Activated CD4-positive, alpha-beta T cell treated with anti-CD3 and anti-CD28 coated beads for 4 hours (primary cell): ENCODE measurements around the gene CARD9.

Experiments used
- DNase-seq, 2 donors: peaks; one replicate each; pipeline ENCODE4 v3.0.0-alpha.2; 2020

CARD9 gene

DNA sequence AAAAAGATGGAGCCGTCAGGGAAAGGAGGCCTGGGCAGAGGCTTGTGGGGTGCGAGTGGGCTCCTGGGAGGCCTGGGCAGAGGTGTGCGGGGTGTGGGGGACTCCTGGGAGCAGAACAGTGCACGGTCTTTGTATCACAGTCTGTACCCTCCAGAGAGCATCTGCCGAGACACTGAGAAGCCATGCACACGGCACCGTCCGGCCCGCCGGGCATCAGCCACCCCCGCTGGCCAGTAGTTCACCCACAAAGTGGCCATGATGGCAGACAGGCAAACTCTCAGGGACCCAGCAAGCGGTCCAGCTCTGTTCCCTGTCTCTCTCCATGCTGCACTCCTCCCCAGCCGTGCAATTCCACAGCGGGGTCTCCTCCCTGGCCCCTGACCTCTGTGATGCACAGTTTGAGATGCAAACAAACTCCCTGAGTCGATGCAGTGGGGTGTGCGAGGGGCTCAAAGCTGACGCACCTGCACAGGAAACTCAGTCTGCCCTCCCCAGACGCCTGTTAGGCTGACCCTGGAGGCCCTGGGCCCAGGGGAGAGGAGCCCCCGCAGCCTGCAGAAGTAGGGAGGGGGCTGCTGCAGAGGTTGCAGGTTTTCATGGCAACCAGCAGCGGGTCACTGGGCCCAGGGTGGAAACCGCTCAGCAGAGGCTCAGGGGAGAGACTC is 55.2 kb downstream of the CARD9 start:
- no peak for DNase-seq

DNA sequence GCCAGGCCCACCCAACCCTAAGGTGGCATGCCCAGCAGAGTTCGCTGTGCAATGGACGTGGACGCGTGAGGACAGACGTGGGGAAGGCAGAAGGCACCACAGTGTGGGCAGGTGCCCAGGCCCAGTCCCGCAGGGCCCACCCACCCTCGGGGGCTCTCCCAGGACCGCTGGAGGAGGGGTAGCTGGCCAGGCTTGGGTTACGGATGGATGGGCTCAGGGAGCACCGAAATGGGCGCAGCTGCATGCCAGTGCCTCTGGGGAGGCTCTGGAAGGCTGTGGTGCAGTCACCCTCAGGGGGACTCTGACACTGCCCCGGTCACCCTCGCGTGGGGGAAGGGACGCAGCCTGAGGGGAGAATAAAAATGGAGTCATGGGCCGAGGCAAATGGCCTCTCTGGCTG is 55.8 kb downstream of the CARD9 start:
- DNase-seq: no peak

DNA sequence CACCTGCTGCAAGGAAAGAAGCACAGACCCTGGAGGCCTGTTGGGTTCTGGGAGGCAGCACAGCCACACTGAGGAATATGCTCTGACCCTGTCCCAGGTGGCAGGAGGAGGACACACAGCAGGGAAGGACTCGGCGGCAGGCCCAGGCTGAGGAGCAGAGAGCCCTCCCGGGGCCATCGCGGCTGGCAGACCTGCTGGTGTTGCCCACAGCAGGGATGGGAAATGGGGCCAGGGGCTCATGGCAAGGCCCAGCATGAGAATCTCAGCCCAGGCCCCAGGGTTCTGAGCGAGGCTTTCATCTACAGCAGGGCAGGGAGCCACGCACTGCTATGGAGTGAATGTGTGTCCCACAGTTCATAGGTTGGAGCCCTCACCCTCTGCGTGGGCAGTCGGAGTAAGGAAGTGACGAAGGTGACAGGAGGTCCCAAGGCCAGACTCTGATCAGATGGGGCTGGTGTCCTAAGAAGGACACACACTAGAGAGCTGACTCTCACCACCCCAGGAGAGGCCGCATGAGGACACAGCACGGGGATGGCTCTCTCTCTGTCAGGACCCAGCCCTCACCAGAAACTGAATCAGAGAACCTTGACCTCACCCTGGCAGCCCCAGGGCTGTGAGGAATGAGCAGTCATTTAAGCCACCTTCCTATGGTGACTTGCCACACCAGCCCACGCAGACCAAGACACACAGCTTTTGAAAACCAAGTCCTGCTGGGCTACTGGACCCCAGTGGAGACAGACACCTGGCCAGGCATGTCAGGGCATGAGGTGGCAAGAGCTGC is 56.4 kb downstream of the CARD9 start:
- DNase-seq: no peak

DNA sequence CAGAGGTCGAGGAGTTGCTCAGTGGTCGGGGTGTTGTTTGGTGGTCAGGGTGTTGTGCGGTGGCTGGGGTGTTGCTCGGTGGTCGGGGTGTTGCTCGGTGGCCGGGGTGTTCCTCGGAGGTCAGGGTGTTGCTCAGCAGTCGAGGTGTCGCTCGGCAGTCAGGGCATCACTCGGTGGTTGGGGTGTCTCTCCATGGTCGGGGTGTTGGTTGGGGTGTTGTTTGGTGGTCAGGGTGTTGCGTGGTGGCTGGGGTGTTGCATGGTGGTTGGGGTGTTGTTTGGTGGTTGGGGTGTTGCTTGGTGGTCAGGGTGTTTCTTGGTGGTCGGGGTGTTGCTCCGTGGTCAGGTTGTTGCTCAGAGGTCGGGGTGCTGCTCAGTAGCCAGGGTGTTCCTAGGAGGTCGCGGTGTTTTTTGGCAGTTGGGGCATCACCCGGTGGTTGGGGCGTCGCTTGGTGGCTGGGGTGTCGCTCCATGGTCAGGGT is 57.2 kb downstream of the CARD9 start:
- DNase-seq: no peak

DNA sequence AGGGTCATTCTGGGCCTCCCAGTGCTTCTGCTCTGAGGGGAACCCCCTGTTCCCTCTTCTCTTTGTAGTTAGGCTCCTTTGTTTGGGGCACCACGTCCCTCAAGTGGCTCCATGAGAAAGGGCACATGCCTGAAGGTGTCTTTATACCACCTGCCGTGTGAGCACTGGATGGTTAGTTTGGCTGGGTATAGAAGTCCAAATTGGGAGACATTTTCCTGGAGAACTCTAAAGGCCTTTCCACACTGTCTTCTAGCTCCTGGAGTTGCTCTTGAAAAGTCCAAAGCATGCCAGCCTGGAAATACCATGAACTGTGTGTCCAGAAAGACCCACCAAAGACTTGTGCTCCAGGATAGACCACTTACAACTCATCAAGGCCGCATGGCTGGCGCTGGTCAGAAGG is 58.5 kb downstream of the CARD9 start:
- no peak for DNase-seq

DNA sequence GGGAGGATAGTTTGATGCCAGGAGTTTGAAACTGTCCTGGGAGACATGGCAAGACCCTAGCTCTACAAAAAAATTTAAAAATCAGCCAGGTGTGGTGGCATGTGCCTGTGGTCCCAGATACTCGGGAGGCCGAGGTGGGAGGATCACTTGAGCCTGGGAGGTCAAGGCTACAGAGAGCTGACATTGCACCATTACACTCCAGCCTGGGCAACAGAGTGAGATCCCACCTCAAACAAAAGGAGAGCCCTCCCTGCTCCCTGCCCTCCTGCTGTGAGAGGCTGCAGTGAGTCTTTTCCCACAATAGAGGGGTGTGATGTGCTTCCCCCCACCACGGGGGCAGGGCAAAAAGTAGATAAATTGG is 59.4 kb downstream of the CARD9 start:
- no peak for DNase-seq
